DMS114 treated with DMSO at 0.1 percent for 48 hours (cell line): ENCODE data around the gene TMEM198.
A peak's percentile ranks its signal among the peaks of the same experiment; 100 is the strongest.

Experiments used
- DNase-seq: peaks from one replicate; lab custom pipeline; 2025; ENCODE audit not compliant: unreplicated experiment; lab: John Stamatoyannopoulos, UW

TMEM198 gene, protein sequence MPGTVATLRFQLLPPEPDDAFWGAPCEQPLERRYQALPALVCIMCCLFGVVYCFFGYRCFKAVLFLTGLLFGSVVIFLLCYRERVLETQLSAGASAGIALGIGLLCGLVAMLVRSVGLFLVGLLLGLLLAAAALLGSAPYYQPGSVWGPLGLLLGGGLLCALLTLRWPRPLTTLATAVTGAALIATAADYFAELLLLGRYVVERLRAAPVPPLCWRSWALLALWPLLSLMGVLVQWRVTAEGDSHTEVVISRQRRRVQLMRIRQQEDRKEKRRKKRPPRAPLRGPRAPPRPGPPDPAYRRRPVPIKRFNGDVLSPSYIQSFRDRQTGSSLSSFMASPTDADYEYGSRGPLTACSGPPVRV

DNA sequence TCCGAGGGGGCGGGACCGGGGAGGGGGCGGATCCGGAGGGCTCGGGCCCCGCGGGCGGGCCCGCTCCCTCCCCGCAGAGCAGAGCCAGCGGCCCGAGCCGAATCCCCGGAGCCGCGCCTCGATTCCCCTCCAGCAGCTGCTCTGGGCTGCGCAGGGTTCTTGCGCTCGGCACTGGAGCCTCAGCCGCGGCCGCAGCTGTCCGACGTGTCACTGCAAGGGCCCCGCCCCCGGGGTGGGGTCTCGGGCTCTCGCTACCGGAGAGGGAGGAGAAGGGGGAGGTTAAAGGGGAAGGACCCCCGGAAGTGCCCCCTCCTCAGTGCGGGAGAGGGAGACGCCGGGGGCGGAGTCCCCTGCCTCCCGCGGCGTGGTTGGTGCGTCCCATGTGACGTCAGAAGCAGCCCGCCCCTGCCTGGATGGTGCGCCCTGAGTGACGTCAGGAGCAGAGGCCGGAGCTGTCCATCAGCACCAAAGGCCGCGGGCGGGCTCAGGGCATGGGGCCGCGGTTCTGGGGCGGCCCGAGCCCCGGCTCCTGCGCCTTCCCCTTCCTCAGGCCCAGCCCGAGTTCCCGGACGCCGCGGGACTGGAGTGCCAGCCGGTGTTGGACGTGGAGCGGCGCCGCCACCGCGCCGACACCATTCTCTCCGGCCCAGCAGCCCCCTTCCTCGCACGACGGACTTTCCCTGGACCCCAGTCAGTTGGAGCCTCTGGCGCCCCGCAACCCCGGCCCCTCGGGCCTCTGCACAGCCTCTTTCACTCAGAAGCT lies at the start of gene TMEM198, which contains the start of gene CHPF:
TSS of gene TMEM198 (plus strand) at position 433 of the 763 bp plus-strand sequence. CDS start 700 bp downstream, outside the sequence.
TSS of gene CHPF (minus strand) at position 214 of the 763 bp plus-strand sequence. CDS start 271 bp downstream, outside the sequence.
- DNase-seq, result peak; percentile 89

DNA sequence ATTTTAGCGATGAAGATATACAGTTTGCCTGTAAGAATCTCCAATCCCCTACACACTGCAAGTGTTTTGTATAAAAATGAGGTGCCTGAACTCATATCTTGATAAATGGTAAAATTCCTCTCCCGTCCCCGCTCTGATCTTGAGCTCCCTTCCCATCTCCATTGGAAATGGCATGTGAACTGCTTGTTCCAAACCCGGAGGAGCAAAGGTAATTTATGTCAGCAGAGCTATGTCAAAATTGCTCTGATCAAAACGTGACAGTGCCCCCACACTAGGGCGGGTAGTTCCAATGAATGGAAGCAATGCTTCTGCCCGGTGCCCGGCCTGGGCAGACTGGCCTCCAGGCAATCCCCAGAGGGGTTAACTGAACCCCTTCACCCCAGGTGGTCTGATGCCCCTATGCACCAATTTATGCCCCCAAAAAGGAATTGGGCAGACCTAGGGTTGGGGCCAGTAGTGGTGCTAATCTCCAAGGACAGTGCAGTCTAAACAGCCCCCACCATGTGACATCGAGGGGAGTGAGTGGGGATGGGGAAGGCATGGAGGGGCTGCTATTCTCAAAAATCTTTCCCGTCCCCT lies 48.8 kb upstream of the TMEM198 start:
- no peak for DNase-seq

DNA sequence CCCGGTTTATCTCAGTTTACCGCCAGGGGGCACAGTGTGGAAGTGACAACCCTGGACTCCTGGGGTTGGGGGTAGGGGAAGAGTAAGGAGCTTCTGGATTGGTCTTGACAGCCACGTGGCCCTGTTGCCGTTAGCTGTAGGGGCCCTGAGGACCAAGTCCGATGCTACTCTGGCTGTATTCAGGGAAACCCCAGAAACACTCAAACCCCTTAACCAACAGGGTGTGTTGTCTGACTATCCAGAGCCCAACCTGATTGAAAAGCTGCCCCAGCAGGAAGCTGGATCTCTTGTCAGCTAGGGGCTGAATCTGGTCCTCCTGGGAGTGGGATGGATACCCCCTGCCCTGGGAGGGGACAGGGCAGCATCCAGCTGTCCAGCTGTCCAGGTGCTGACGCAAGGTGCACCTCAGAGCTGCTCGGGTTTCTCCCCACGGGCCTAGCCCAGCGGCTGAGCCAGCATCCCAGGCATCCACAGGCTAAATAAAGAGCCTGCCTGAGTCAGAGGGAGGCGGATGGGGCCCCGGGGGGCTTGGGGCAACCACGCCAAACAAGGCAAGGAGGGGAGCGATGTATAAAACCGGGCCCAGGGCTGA lies 48.2 kb upstream of the TMEM198 start:
- DNase-seq, result peak; percentile 36

DNA sequence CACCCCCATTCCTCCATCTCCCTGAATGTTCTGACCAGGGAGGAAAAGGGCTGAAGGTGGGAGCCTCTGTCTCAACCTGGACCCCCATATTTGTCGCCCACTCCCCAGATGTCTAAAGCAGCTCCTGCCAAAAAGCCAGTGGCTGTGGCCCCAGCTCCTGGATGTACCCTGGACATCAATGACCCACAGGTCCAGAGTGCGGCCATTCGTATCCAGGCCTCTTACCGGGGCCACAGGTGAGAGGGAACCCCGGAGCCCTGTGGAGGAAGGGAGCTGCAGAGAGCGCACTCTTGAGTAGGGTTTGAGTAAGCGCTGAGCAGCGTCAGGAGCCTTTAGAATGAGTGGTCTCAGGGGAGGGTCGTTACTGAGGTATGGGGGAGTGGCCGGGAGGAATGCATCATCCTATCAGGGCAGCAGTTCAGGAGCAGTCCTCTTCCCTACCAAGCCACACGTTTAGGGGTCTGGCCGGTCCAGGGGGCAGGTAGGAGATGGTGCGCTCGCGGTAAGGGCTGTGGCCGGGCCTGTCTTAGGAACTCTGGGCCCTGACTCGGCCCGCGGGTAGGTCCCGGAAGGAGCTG lies 47.5 kb upstream of the TMEM198 start:
- no peak for DNase-seq

DNA sequence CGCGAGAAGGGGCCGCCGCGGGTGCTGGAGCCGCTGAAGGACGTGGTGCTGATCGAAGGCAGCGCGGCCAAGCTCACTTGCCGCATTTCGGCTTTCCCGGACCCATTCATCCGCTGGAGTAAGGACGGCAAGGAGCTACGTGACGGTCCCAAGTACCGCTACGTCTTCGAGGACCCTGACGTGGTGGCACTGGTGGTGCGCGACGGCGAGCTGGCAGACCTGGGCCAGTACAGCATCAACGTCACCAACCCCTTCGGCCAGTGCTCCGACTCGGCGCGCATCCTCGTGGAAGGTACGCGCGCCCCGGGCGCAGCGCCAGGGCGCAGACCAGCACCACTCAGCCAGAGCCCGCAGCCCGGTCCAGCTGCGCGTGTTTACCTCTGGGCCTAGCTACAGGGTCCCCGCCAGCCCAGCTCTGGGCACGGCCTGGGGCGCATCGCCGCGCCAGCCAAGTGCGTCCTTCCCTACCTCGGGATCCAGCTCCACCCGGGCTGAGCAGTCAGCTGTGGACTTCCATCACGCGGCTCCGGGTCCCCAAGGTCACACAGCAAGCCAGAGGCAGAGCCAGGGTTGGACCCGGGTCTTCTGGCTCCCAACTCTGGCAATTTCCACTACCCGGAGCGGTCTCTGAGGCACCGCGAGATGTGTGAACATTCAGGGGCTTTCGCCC lies 46.9 kb upstream of the TMEM198 start:
- no peak for DNase-seq

DNA sequence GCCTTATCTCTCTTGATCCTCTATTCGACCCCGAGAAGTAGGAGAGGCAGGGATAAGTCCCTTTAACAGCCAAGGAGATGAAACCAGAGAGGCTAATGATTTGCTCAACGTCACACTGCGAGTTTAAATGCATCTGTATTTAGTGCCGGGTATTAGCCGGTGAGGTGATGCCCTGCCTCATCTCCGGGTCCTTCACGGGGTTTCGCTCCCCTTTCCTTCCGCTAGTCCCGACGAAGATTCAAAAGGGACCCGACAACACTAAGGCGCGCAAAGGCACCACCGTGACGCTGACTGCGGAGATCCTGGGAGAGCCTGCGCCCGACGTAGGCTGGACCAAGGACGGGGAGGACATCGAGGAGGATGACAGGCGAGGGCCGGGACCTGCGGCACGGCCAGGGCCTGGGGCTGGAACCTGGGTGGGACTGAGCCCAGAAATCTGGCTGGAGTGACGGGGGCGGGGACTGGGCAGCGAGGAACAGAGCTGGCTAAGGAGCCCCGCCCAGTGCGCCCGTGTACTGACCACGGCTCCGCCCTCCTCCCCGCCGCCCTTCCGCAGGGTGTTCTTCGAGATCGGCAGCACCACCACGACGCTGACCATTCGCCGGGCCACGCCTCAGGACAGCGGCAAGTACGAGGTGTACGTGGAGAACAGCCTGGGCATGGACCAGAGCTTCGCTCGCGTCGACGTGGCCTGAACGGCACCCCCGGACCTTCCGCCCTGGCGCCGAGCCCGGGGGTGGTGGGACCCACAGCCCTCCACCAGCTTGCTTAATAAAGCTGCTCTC lies 46.1 kb upstream of the TMEM198 start:
- peak; percentile 66 for DNase-seq

DNA sequence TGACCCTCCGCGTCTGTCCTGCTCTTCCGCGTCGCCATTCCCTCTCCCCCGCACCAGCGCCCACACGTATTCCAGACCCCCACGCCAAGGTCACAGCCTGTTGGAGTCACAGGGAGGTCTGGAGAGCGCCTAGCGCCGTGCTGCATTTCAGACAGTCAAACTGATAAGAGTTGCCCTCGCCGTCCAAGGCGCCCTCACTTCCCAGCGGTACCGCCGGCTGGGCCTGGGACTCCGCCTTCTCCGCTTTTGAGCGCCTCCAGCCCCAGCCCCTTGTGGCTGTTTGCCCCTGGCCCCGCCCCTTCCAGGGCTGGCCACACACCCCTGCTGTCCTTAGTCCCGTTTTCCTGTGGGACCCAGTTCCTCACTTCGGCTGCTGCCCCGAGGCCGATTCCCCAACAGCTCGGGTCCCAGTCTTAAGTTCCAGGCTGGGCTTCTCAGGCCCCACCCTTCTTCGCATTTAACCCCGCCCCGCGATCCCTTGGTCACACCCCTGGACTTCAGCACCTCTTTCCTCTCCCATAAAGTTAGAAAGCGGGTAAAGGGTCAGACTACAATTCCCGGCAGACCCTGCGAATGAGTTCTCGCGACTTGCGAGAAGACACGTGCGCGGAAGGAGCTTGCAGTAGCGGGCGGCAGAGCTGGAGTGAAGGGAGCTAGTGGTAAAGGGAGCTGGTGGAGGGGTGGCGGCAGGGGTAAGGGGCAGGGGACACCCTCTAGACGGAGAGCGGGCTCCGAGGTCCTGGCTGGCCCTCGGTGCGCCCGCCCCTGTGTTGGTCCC lies 45.4 kb upstream of the TMEM198 start, which contains the start of gene GMPPA:
TSS of gene GMPPA (plus strand) at position 612 of the 778 bp plus-strand sequence. CDS start 1,085 bp downstream, outside the sequence.
- peak; percentile 97 for DNase-seq

DNA sequence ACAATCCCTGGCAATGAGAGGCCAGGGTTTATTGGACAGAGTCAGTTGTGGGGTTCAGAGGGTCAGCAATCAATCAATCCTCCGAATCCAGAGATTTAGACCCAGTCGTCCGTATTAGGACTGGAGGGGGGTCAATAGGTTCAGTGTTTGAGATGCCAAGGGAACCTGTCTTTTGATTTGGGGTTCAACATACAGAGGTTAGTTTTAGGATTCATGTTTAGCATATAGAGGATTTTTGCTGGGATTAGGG lies 44.8 kb upstream of the TMEM198 start:
- no peak for DNase-seq

DNA sequence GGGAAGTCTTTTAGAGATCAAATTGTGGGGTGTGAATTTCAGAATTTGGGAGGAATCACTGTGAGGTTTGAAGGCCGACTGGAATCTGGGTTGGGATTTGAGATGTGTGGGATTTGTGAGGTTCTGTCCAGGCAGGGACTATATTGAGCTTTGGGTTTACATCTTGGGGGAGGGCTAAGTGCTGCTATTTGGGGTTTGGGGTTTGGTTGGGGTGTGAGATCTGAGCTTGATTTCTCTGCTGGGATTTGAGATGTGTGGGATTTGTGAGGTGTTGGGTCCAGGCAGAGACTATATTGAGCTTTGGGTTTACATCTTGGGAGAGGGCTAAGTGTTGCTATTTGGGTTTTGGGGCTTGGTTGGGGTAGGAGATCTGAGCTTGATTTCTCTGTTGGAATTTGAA lies 44.3 kb upstream of the TMEM198 start:
- DNase-seq, result no peak

DNA sequence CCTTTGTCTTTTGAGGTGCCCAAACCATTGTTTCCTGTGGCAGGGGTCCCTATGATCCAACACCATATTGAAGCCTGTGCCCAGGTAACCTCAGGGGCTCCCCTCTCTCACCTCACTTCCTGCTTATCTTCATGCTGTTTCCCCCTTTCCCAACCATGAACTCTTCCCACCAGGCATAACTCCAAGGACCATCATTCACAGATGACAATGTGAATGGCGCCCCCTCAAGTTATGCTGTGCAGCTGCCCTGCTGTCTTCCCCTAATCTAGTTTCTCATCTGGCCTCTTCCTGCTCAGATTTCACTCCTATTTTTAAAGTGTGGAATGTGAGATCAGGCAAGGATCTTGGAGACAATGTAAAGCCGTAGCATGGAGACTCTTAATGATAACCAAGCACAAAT lies 43.7 kb upstream of the TMEM198 start:
- no peak for DNase-seq

DNA sequence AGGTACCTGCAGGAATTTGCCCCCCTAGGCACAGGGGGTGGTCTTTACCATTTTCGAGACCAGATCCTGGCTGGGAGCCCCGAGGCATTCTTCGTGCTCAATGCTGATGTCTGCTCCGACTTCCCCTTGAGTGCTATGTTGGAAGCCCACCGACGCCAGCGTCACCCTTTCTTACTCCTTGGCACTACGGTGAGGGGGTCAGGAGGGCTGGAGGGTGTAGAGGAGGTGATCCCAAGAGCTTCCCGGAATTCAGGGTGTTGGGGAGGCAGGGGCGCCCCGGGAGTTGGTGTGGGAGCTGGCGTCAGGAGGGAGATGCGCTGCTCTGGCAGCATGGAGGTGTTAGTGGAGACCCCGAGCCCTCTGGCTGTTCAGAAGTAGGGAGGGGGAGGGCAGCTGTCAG lies 42.0 kb upstream of the TMEM198 start:
- no peak for DNase-seq

DNA sequence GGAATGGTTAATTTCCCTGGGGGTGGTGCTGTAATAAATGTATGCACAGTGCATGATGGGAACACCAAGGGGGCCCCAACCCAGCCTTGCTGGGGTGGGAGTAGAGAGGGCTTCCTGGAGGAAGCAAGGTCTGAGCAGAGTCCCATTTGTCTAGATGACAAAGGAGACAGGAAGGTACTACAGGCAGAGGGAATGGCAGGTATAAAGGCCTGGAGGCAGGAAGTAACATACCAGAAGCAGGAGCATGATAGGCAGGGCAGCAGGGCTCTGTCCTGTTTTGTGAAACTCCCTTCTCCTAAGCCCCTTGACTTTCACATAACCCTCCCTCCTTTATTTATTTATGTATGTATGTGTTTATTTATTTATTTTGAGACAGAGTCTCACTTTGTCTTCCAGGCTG lies 41.2 kb upstream of the TMEM198 start:
- no peak for DNase-seq

DNA sequence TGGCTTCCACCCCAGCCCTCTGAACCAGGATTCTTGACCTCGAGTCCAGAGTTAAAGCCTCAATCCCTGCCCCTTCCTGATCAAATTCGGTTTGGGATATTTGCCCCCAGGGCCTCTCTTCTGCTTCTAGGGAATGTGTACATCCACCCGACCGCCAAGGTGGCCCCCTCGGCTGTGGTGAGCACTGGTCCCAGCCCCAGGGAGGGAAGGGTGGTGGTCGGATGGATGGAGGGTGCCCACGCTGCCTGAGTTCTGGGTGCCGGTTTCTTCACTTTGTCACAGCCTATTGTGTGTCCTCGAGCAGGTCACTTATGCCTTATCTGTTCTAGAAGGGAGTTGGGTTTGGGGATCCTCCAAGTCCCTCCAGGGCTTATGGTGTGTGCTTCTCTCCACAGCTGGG lies 38.2 kb upstream of the TMEM198 start:
- DNase-seq, result no peak

DNA sequence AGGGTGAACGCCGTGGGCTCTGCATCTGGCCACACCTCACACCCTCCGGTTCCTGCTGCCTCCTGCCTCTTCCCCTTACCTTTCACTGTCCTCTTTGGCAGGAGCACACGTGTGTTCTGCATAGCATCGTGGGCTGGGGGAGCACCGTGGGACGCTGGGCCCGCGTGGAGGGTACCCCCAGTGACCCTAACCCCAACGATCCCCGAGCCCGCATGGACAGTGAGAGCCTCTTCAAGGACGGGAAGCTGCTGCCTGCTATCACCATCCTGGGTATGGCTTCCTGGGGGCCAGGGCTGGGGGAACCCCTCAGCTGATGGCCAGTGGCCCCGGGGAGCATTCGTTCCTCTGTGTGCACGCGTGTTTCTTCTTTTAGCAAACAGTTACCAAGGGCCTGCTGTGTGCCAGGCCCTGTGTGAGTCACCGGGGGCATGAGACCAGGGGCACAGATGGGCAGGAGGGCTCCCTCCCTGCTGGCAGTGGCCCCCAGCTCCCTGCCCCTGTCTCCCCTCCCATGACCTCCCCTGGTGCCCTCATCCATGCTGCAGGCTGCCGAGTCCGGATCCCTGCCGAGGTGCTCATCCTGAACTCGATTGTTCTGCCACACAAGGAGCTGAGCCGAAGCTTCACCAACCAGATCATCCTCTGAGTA lies 37.6 kb upstream of the TMEM198 start:
- no peak for DNase-seq

DNA sequence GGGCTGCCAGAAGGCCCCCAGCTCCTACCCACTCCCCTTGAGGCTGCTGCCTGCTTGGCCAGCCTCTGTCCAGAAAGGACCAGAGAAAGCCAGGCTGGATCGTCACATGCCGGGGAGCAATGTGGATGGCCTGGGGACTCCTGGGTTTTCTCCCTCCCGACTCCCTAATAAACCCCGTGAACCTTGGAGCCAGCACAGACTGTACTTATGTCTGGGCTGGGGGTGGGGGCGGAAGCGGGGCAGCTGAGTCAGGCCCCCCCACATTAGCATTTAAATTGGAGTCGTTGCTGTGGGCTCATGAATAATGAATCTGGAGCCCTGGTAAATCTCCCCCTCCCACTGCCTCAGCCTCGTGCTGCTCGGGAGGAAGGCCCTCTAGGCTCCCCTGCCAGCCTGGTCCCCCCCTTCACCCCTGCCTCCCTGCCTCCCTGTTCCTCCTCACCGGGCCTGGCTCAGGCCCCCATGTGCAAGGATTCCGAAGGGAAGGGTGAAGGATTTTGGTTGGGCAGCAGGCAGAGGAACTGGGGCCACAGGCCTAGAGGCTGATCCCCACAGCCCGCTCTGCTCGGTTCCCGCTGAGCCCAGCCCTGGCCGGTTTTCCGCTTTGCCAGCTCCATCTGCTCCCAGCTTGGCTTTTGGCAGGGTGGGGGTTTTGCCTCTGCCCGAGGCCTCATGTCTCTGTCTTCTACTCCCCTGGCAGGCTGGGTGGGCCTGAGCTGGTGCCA lies 36.9 kb upstream of the TMEM198 start:
- no peak for DNase-seq

DNA sequence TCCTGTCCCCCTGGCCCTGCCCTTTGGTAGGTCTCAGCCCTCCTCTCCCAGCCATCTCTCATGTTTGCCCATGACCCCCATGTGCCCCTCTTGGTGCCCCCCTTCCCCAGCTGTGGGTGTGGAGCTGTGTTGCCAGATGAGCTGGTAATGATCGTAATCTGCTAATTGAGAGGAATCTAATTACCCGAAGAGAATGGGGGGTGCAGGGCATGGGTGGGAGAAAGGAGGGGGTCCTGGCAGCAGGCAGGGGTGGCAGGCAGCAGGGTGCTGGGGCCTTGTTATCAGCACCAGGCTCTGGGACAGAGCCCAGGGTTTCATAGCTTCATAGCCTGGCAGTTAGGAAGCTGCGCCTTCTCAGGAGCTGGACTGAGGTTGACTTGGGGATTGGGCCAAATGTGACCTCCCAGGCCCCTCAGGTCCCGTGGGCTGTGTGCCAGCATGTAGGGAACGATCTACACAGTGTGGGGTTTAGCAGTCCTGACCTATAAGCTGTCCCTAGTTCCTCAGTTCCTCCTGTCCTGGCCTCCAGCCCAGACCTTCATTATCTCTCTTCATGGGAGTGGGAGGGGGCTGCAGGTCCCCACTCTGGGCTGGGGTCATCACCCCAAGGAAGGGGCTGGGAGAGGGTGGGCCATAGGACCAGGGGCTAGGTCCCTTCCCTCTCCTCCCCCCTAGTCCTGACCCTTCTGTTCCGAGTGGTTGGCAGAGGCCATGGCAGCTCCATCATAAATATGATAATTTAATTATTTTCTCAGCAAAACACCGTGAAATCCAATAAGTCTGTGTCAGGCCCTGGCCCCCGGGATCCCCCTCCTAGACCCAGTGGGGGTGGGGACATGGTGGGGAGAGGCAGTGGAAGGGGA lies 36.0 kb upstream of the TMEM198 start:
- no peak for DNase-seq

DNA sequence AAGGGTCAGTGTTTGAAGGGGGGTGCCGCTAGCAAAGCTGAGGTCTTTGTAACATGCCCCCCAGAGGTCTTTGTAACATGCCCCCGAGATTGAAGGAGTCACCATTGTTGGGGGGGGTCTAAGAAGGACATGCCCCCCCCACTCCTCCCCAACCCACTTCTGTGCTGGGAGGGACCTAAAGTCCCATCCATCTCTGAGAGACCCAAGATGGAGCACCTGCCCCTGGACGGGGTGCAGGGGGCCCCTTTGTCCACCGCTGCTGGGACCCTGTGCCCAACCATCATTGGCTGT lies 35.4 kb upstream of the TMEM198 start:
- no peak for DNase-seq
